ENCODE results near the gene GPT2. TPM values are rescaled to one million over a fixed set of nuclear protein-coding genes. Genes with fewer than 3 reads are reported as not detected.
A peak's percentile ranks its signal among the peaks of the same experiment; 100 is the strongest.

Gene GPT2
- total RNA-seq, 1 donor from 2014 or later = 17.4 TPM

DNA sequence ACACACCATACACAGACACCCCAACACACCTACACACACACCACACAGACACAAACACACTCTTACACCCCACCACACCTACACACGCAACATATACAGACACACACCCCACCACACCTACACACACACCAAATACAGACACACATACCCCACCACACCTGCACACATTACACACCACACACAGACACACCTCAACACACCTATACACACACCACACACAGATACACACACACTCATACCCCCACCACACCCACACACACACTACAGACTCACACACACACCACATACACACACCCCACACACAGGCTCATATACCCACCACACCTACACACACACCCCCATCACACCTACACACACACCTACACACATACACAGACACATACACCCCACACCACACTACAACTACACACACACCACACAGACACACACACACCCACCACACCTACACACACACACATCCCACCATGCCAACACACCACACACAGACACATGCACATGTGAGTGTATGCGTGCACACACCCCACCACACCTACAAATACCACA is 31.4 kb downstream of the GPT2 start:
- Mint-ChIP-seq H3K27me3 (no peaks in the 10 kb centered on the region), H3K9me3 (no peaks in the 10 kb centered on the region), H3K4me3 (no peak overlapping the region), H3K27ac (peak overlapping the region; percentile 80), H3K36me3 (ENCODE audit: low read depth) (no peaks in the 10 kb centered on the region), H3K4me1 (peaks cover 98% of the 10 kb centered on the region)
- no peak for ATAC-seq (ENCODE audit: low read depth)
- intact Hi-C loops (cut with micrococcal nuclease) = loop anchor here (5.0 kb wide), 1 partner anchor 128 kb away; no protein-coding TSS in a partner anchor
- CTCF ChIA-PET = interaction anchor here (4.9 to 5.4 kb wide), 2 partner anchors 61 to 242 kb away, joined by 45 to 66 read pairs; no protein-coding TSS in a partner anchor
- POLR2A ChIA-PET = no interaction called here
- no peak for DNase-seq
- TF ChIP-seq, protein P1, sequence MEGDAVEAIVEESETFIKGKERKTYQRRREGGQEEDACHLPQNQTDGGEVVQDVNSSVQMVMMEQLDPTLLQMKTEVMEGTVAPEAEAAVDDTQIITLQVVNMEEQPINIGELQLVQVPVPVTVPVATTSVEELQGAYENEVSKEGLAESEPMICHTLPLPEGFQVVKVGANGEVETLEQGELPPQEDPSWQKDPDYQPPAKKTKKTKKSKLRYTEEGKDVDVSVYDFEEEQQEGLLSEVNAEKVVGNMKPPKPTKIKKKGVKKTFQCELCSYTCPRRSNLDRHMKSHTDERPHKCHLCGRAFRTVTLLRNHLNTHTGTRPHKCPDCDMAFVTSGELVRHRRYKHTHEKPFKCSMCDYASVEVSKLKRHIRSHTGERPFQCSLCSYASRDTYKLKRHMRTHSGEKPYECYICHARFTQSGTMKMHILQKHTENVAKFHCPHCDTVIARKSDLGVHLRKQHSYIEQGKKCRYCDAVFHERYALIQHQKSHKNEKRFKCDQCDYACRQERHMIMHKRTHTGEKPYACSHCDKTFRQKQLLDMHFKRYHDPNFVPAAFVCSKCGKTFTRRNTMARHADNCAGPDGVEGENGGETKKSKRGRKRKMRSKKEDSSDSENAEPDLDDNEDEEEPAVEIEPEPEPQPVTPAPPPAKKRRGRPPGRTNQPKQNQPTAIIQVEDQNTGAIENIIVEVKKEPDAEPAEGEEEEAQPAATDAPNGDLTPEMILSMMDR (IDR thresholded peaks at IDR 0.05) = no peak

DNA sequence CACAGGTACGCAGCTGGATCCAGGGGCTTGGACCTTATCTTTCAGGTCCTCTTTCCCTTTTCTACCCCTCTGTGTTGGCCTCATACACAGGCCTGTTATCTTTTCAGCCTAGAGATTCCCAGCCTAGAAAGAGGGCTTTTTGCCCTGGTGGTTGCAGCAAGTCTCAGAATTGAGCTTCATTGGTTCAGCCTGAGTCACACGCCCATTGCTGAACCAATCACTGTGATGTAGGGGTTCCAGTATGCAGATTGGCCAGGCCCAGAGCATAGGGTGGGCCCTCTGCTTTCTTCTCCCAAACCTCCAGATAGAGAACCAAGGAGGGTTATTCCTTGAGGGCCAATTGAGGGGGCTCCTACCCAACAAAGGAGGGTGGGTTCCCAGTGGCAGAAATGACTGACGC is 32.8 kb downstream of the GPT2 start:
- Mint-ChIP-seq H3K27me3 (no peaks in the 10 kb centered on the region), H3K36me3 (ENCODE audit: low read depth) (peaks cover under 1% of the 10 kb centered on the region), H3K27ac (peak overlapping the region; percentile 80), H3K4me3 (peak overlapping the region; percentile 48), H3K4me1 (peaks cover 89% of the 10 kb centered on the region), H3K9me3 (no peaks in the 10 kb centered on the region)
- intact Hi-C loops (cut with micrococcal nuclease) = loop anchor here (5.0 kb wide), 1 partner anchor 130 kb away; no protein-coding TSS in a partner anchor
- ChIA-PET CTCF (interaction anchor here (0.9 to 5.4 kb wide), 5 partner anchors 8 to 243 kb away, joined by 3 to 66 read pairs (median 9); no protein-coding TSS in a partner anchor), POLR2A (interaction anchor here (0.6 to 1.9 kb wide), 4 partner anchors 8 to 86 kb away, joined by 5 to 9 read pairs (median 7); partner anchors contain the start of genes C16orf87 and GPT2)
- TF ChIP-seq, protein P1 (IDR thresholded peaks at IDR 0.05) = no peak
- no peak for DNase-seq
- peak; percentile 9 for ATAC-seq (ENCODE audit: low read depth)

DNA sequence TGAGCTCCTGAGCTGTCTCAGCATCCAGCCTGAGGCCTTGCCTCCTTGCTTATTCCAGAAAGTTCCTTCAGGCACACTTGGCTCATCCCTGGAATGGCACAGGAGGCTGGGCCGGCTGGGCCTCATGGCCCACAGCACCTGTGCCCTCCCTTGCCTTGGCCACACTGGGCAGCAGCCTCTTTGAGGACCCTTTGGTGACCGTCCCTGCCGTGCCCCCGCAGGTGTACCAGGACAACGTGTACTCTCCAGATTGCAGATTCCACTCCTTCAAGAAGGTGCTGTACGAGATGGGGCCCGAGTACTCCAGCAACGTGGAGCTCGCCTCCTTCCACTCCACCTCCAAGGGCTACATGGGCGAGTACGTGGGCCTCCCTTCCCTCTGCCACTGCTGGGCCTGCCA is 34.2 kb downstream of the GPT2 start:
- H3K36me3 Mint-ChIP-seq (ENCODE audit: low read depth) = peaks cover 14% of the 10 kb centered on the region
- H3K27me3 Mint-ChIP-seq = no peaks in the 10 kb centered on the region
- TF ChIP-seq, protein P1 (IDR thresholded peaks at IDR 0.05) = no peak
- H3K27ac Mint-ChIP-seq = peak overlapping the region; percentile 80
- ATAC-seq (ENCODE audit: low read depth) = no peak
- DNase-seq = peak; percentile 27
- ChIA-PET CTCF (interaction anchor here (1.1 to 5.4 kb wide), 10 partner anchors 9 to 245 kb away, joined by 3 to 66 read pairs (median 8); partner anchors contain the start of gene GPT2), POLR2A (interaction anchor here (0.7 to 1.4 kb wide), 2 partner anchors 10 to 56 kb away, joined by 3 to 9 read pairs; no protein-coding TSS in a partner anchor)
- intact Hi-C loops (cut with micrococcal nuclease) = loop anchor here (2.0 to 5.0 kb wide), 3 partner anchors 54 to 246 kb away; partner anchors contain the start of gene DNAJA2
- H3K4me3 Mint-ChIP-seq = peak overlapping the region; percentile 39
- H3K9me3 Mint-ChIP-seq = no peaks in the 10 kb centered on the region
- peaks cover 75% of the 10 kb centered on the region for H3K4me1 Mint-ChIP-seq

DNA sequence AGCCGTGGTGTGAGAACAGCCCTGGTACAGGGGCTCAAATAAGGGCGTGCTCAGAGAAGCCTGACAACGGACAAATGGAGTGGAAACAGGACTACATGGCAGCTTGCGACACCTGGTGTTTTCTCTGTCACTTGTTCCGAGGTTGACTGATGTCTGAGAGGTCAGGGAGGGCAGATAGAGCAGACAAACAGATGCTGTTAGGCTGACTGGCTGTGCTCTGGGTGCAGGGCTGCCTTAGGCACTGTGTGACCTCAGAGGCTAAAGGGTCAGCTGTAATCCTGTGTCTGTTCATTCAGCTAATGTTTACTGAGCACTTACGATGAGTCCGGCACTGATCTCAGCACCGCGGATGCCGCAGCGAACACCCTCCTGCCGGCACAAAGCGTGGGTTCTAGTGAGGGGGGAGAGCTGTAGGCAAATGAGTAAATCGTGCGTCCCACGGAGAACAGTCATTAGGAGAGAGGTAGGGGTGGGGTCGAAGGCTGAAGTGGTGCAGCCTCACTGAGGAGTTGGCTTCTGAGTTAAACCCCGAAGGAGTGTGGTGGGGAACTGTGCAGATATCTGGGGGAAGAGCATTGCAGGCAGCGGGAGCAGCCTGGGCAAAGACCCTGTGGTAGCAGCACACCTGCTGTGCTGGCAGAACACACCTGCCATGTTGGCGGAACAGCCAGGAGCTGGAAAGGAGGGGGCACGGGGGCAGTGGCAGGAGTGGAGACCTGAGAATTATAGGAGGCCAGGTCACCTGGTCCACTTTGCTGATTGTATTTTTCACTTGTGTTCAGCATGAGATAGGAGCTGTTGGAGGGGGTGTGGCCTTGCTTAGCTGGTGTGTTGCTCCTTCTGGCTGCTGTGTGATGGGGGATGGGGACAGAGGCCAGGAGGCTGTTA is 35.0 kb downstream of the GPT2 start:
- H3K27ac Mint-ChIP-seq = peak overlapping the region; percentile 80
- H3K36me3 Mint-ChIP-seq (ENCODE audit: low read depth) = peaks cover 21% of the 10 kb centered on the region
- intact Hi-C loops (cut with micrococcal nuclease) = loop anchor here (1.0 to 5.0 kb wide), 8 partner anchors 8 to 246 kb away; partner anchors contain the start of genes DNAJA2 and GPT2
- ChIA-PET CTCF (interaction anchor here (0.9 to 5.4 kb wide), 9 partner anchors 9 to 246 kb away, joined by 3 to 66 read pairs (median 7); partner anchors contain the start of gene GPT2), POLR2A (interaction anchor here (0.5 to 1.1 kb wide), 4 partner anchors 53 to 90 kb away, joined by 3 to 5 read pairs (median 3); no protein-coding TSS in a partner anchor)
- ATAC-seq (ENCODE audit: low read depth) (peak; percentile 60), DNase-seq (peak; percentile 34)
- no peaks in the 10 kb centered on the region for H3K27me3 Mint-ChIP-seq
- H3K9me3 Mint-ChIP-seq = no peaks in the 10 kb centered on the region
- H3K4me1 Mint-ChIP-seq = peaks cover 69% of the 10 kb centered on the region
- TF ChIP-seq, protein P1 (IDR thresholded peaks at IDR 0.05) = no peak
- H3K4me3 Mint-ChIP-seq = peak overlapping the region; percentile 75
